ENCODE results near the gene TEKT2. TPM values are rescaled to one million over a fixed set of nuclear protein-coding genes. Genes with fewer than 3 reads are reported as not detected.

Gene TEKT2
- total RNA-seq (2014; rRNA removed; shearing (Covaris generic); ENCODE audit: low replicate concordance) = not detected in 2 replicates

- DNase-seq (ENCODE audit: low read depth) = no peak
- in situ Hi-C loops (cut with HindIII; ENCODE audit: low pct_unique_long_range_greater_than_20kb, low sequenced_read_pairs) = no loop called here
Observed at GRCh38 chr1:36083635-36084496, at the start of gene TEKT2. TEKT2 (plus strand) TSS chr1:36084094; CDS start chr1:36084922, 828 bp downstream.

GRCh38 chr1:36034692-36035091, 49.2 kb upstream of the TEKT2 start:
- in situ Hi-C loops (cut with HindIII; ENCODE audit: low pct_unique_long_range_greater_than_20kb, low sequenced_read_pairs) = no loop called here

GRCh38 chr1:36035154-36035553, 48.7 kb upstream of the TEKT2 start:
- DNase-seq (ENCODE audit: low read depth) = no peak
- in situ Hi-C loops (cut with HindIII; ENCODE audit: low pct_unique_long_range_greater_than_20kb, low sequenced_read_pairs) = no loop called here

More at GRCh38 chr1:36034692-36035091, 49.2 kb upstream of the TEKT2 start:
- DNase-seq (ENCODE audit: low read depth) = peak; percentile 13

GRCh38 chr1:36040238-36040637, 43.7 kb upstream of the TEKT2 start:
- in situ Hi-C loops (cut with HindIII; ENCODE audit: low pct_unique_long_range_greater_than_20kb, low sequenced_read_pairs) = no loop called here

GRCh38 chr1:36051821-36052220, 32.1 kb upstream of the TEKT2 start:
- no peak for DNase-seq (ENCODE audit: low read depth)
- in situ Hi-C loops (cut with HindIII; ENCODE audit: low pct_unique_long_range_greater_than_20kb, low sequenced_read_pairs) = no loop called here

More at GRCh38 chr1:36040238-36040637, 43.7 kb upstream of the TEKT2 start:
- DNase-seq (ENCODE audit: low read depth) = no peak

GRCh38 chr1:36053978-36054377, 29.9 kb upstream of the TEKT2 start:
- in situ Hi-C loops (cut with HindIII; ENCODE audit: low pct_unique_long_range_greater_than_20kb, low sequenced_read_pairs) = no loop called here
- DNase-seq (ENCODE audit: low read depth) = no peak

GRCh38 chr1:36055706-36056105, 28.2 kb upstream of the TEKT2 start:
- in situ Hi-C loops (cut with HindIII; ENCODE audit: low pct_unique_long_range_greater_than_20kb, low sequenced_read_pairs) = no loop called here

GRCh38 chr1:36062315-36062714, 21.6 kb upstream of the TEKT2 start:
- DNase-seq (ENCODE audit: low read depth) = no peak
- in situ Hi-C loops (cut with HindIII; ENCODE audit: low pct_unique_long_range_greater_than_20kb, low sequenced_read_pairs) = no loop called here

More at GRCh38 chr1:36055706-36056105, 28.2 kb upstream of the TEKT2 start:
- no peak for DNase-seq (ENCODE audit: low read depth)

GRCh38 chr1:36067871-36068270, 16.0 kb upstream of the TEKT2 start:
- in situ Hi-C loops (cut with HindIII; ENCODE audit: low pct_unique_long_range_greater_than_20kb, low sequenced_read_pairs) = no loop called here
- DNase-seq (ENCODE audit: low read depth) = no peak

GRCh38 chr1:36068866-36069265, 15.0 kb upstream of the TEKT2 start:
- DNase-seq (ENCODE audit: low read depth) = no peak
- in situ Hi-C loops (cut with HindIII; ENCODE audit: low pct_unique_long_range_greater_than_20kb, low sequenced_read_pairs) = no loop called here

- in situ Hi-C loops (cut with HindIII; ENCODE audit: low pct_unique_long_range_greater_than_20kb, low sequenced_read_pairs) = no loop called here
Observed at GRCh38 chr1:36070349-36070748, 13.5 kb upstream of the TEKT2 start.

GRCh38 chr1:36076979-36077573, 6.8 kb upstream of the TEKT2 start:
- in situ Hi-C loops (cut with HindIII; ENCODE audit: low pct_unique_long_range_greater_than_20kb, low sequenced_read_pairs) = no loop called here
- DNase-seq (ENCODE audit: low read depth) = no peak

More at GRCh38 chr1:36070349-36070748, 13.5 kb upstream of the TEKT2 start:
- no peak for DNase-seq (ENCODE audit: low read depth)

- no peak for DNase-seq (ENCODE audit: low read depth)
- in situ Hi-C loops (cut with HindIII; ENCODE audit: low pct_unique_long_range_greater_than_20kb, low sequenced_read_pairs) = no loop called here
Observed at GRCh38 chr1:36080236-36080635, 3.7 kb upstream of the TEKT2 start.

GRCh38 chr1:36080801-36081200, 3.1 kb upstream of the TEKT2 start:
- in situ Hi-C loops (cut with HindIII; ENCODE audit: low pct_unique_long_range_greater_than_20kb, low sequenced_read_pairs) = no loop called here
- no peak for DNase-seq (ENCODE audit: low read depth)

- DNase-seq (ENCODE audit: low read depth) = no peak
Observed at GRCh38 chr1:36081926-36082485, 1.9 kb upstream of the TEKT2 start.

GRCh38 chr1:36083219-36083618, 675 bp upstream of the TEKT2 start:
- in situ Hi-C loops (cut with HindIII; ENCODE audit: low pct_unique_long_range_greater_than_20kb, low sequenced_read_pairs) = no loop called here
- no peak for DNase-seq (ENCODE audit: low read depth)

More at GRCh38 chr1:36081926-36082485, 1.9 kb upstream of the TEKT2 start:
- in situ Hi-C loops (cut with HindIII; ENCODE audit: low pct_unique_long_range_greater_than_20kb, low sequenced_read_pairs) = no loop called here

- in situ Hi-C loops (cut with HindIII; ENCODE audit: low pct_unique_long_range_greater_than_20kb, low sequenced_read_pairs) = no loop called here
- DNase-seq (ENCODE audit: low read depth) = no peak
Observed at GRCh38 chr1:36084497-36085115, 712 bp downstream of the TEKT2 start.

- in situ Hi-C loops (cut with HindIII; ENCODE audit: low pct_unique_long_range_greater_than_20kb, low sequenced_read_pairs) = no loop called here
- DNase-seq (ENCODE audit: low read depth) = no peak
Observed at GRCh38 chr1:36085126-36085525, 1.2 kb downstream of the TEKT2 start.

Measured in Caki2 (cell line).